GM11168 (cell line): ENCODE data around the gene VAMP2.

ENCODE experiments used
- in situ Hi-C: fragments of 300-500 bp; cut with MboI; formaldehyde crosslinking; loops from one replicate; pipeline ENCODE4 v1.12.0; 2022; ENCODE audit warnings: low sequenced_read_pairs; ENCODE audit not compliant: unreplicated experiment

Gene VAMP2

GRCh38 chr17:8158267-8159031 lies 4.3 kb downstream of the VAMP2 start:
- in situ Hi-C loops: no loop called here

GRCh38 chr17:8156246-8156992 lies 6.3 kb downstream of the VAMP2 start:
- in situ Hi-C loops: no loop called here

- in situ Hi-C loops: no loop called here
Observed at GRCh38 chr17:8155996-8156245, 6.8 kb downstream of the VAMP2 start.

- in situ Hi-C loops: no loop called here
Observed at GRCh38 chr17:8155231-8155995, 7.3 kb downstream of the VAMP2 start.

- in situ Hi-C loops: no loop called here
Observed at GRCh38 chr17:8154608-8155155, 8.1 kb downstream of the VAMP2 start.

GRCh38 chr17:8153957-8154607 lies 8.7 kb downstream of the VAMP2 start:
- in situ Hi-C loops: no loop called here

GRCh38 chr17:8153525-8153956 lies 9.2 kb downstream of the VAMP2 start:
- in situ Hi-C loops: no loop called here

- in situ Hi-C loops: no loop called here
Observed at GRCh38 chr17:8153031-8153451, 9.7 kb downstream of the VAMP2 start.

GRCh38 chr17:8152112-8152775 lies 10.5 kb downstream of the VAMP2 start, which contains the start of gene PER1:
TSS of gene PER1 (minus strand) at chr17:8152404. CDS start at chr17:8150706, 1,698 bp downstream.
- in situ Hi-C loops: no loop called here

- in situ Hi-C loops: no loop called here
Observed at GRCh38 chr17:8151641-8152111, 11.1 kb downstream of the VAMP2 start.

GRCh38 chr17:8151120-8151640 lies 11.6 kb downstream of the VAMP2 start:
- in situ Hi-C loops: no loop called here

GRCh38 chr17:8150194-8151119 lies 12.3 kb downstream of the VAMP2 start:
- in situ Hi-C loops: no loop called here

- in situ Hi-C loops: no loop called here
Observed at GRCh38 chr17:8149419-8150193, 13.1 kb downstream of the VAMP2 start.

- in situ Hi-C loops: no loop called here
Observed at GRCh38 chr17:8148560-8148959, 14.2 kb downstream of the VAMP2 start.

- in situ Hi-C loops: no loop called here
Observed at GRCh38 chr17:8147805-8148404, 14.8 kb downstream of the VAMP2 start.

GRCh38 chr17:8147141-8147804 lies 15.5 kb downstream of the VAMP2 start:
- in situ Hi-C loops: no loop called here
